Activated B cell treated with CpG ODN at 0.5 μM for 24 hours (primary cell): Measurements from ENCODE around the gene TMF1. TPM values are rescaled to one million over a fixed set of nuclear protein-coding genes. Genes with fewer than 3 reads are reported as not detected.

ENCODE experiments used
- ATAC-seq: fragments of 200-7000 bp; cut with Tn5 transposase; one replicate; pipeline ENCODE4 v1.10.0; 2021; ENCODE audit warnings: low read depth, mild to moderate bottlenecking, moderate library complexity
- CTCF ChIA-PET: fragments of 350-600 bp; sonication (Branson Sonifier 250); formaldehyde crosslinking; loops from one replicate; lab custom pipeline; 2021; ENCODE audit warnings: antibody characterized with exemption; lab: Charles Lee
- POLR2A ChIA-PET: fragments of 350-600 bp; sonication (Branson Sonifier 250); formaldehyde crosslinking; loops from one replicate; lab custom pipeline; 2021; ENCODE audit warnings: antibody characterized with exemption; lab: Charles Lee
- DNase-seq: peaks from one replicate; pipeline ENCODE4 v3.0.0; 2022
- H3K27ac Mint-ChIP-seq: one replicate; pipeline ENCODE4 v1.8.0; 2020; ENCODE audit warnings: mixed read lengths
- H3K27me3 Mint-ChIP-seq: one replicate; pipeline ENCODE4 v1.8.0; 2021; ENCODE audit warnings: mixed read lengths
- H3K36me3 Mint-ChIP-seq: one replicate; pipeline ENCODE4 v1.8.0; 2021; ENCODE audit warnings: low read depth, mixed read lengths
- H3K4me1 Mint-ChIP-seq: one replicate; pipeline ENCODE4 v1.8.0; 2021; ENCODE audit warnings: mixed read lengths
- H3K4me3 Mint-ChIP-seq: one replicate; pipeline ENCODE4 v1.8.0; 2020; ENCODE audit warnings: mild to moderate bottlenecking, mixed read lengths
- H3K9me3 Mint-ChIP-seq: one replicate; pipeline ENCODE4 v1.8.0; 2020; ENCODE audit warnings: mixed read lengths
- intact Hi-C: fragments of 100-400 bp; cut with micrococcal nuclease; formaldehyde crosslinking; loops from one replicate; pipeline ENCODE4 v1.15.1; 2024
- total RNA-seq: library from RNA; stranded (reverse); gene quantifications from 2 replicates; pipeline ENCODE4 v1.2.3, GENCODE V29; 2022
- TF ChIP-seq, protein P1 (sequence below): fragments of 200-600 bp; IDR thresholded peaks from one replicate; pipeline ENCODE4 v1.8.0; 2022; ENCODE audit warnings: antibody characterized with exemption, mild to moderate bottlenecking

Gene TMF1
- total RNA-seq: 36.8 and 43.6 TPM in 2 replicates

DNA sequence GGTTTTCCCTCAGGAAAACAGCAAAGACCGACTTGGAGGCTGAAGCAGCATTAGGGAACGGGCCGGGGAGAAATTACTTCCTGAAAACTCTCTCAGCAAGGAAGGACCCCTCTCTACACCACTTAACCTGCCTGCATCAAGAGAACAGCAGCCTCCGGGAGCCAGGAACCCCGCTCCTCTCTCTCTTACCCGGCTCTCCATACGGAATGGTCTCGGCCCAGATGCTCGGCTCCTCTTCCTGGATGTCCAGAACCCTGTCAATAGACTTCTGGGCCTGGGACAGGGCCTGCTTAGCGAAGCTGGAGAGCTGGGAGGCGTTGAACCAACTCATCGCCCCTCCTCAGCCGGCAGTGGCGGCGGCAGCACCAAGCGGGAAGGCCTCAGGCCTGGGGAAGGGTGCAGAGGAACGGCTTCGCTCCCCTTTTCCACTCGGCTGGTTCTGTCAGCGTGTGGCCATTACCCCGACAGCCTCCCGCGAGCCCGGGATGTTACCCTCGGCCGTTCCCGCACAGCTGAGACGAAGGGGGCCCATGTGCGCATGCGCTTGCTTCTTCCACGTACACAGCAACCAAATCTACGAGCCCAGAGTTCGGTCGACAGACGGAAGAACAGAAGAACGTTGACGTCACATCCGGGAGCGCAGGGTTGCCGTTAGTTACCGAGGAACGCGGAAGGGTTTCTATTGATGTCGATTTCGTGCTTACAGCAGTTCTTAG lies at the start of gene TMF1:
TSS of gene TMF1 (minus strand) at position 578 of the 716 bp plus-strand sequence. CDS start at position 331, 247 bp downstream.
- no peaks in the 10 kb centered on the region for H3K27me3 Mint-ChIP-seq
- ChIA-PET POLR2A (interaction anchor here (0.5 to 4.3 kb wide), 11 partner anchors 9 to 69 kb away, joined by 3 to 109 read pairs (median 4); partner anchors contain the start of genes ARL6IP5, EOGT and UBA3), CTCF (interaction anchor here (1.1 to 3.2 kb wide), 6 partner anchors 33 to 255 kb away, joined by 3 to 18 read pairs (median 4); partner anchors contain the start of genes ARL6IP5 and EOGT)
- H3K4me1 Mint-ChIP-seq: peaks cover 49% of the 10 kb centered on the region
- TF ChIP-seq, protein P1, sequence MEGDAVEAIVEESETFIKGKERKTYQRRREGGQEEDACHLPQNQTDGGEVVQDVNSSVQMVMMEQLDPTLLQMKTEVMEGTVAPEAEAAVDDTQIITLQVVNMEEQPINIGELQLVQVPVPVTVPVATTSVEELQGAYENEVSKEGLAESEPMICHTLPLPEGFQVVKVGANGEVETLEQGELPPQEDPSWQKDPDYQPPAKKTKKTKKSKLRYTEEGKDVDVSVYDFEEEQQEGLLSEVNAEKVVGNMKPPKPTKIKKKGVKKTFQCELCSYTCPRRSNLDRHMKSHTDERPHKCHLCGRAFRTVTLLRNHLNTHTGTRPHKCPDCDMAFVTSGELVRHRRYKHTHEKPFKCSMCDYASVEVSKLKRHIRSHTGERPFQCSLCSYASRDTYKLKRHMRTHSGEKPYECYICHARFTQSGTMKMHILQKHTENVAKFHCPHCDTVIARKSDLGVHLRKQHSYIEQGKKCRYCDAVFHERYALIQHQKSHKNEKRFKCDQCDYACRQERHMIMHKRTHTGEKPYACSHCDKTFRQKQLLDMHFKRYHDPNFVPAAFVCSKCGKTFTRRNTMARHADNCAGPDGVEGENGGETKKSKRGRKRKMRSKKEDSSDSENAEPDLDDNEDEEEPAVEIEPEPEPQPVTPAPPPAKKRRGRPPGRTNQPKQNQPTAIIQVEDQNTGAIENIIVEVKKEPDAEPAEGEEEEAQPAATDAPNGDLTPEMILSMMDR: no peak
- peak within 1 kb of the TSS; percentile 98 for H3K27ac Mint-ChIP-seq
- H3K4me3 Mint-ChIP-seq: peak within 1 kb of the TSS; percentile 95
- no peaks in the 10 kb centered on the region for H3K9me3 Mint-ChIP-seq
- DNase-seq: peak; percentile 92
- peaks cover 51% of the 10 kb centered on the region for H3K36me3 Mint-ChIP-seq
- intact Hi-C loops: loop anchor here (1.0 kb wide), 4 partner anchors 28 to 69 kb away; partner anchors contain the start of genes ARL6IP5, EOGT and UBA3
- ATAC-seq: peak; percentile 86

- Mint-ChIP-seq H3K4me1 (peaks cover 46% of the 10 kb centered on the region), H3K36me3 (peaks cover 63% of the 10 kb centered on the region), H3K4me3 (no peak overlapping the region), H3K27me3 (no peaks in the 10 kb centered on the region), H3K9me3 (no peaks in the 10 kb centered on the region), H3K27ac (peak overlapping the region; percentile 37)
- DNase-seq (no peak), ATAC-seq (no peak)
- ChIA-PET POLR2A (interaction anchor here (0.8 kb wide), 1 partner anchor 20 kb away, joined by 4 read pairs; no protein-coding TSS in a partner anchor), CTCF (interaction anchor here (1.6 kb wide), 1 partner anchor 22 kb away, joined by 3 read pairs; no protein-coding TSS in a partner anchor)
- intact Hi-C loops: no loop called here
- TF ChIP-seq, protein P1: no peak
These were observed 47.4 kb upstream of the TMF1 start for GRCh38 chr3:69099576-69099975.

DNA sequence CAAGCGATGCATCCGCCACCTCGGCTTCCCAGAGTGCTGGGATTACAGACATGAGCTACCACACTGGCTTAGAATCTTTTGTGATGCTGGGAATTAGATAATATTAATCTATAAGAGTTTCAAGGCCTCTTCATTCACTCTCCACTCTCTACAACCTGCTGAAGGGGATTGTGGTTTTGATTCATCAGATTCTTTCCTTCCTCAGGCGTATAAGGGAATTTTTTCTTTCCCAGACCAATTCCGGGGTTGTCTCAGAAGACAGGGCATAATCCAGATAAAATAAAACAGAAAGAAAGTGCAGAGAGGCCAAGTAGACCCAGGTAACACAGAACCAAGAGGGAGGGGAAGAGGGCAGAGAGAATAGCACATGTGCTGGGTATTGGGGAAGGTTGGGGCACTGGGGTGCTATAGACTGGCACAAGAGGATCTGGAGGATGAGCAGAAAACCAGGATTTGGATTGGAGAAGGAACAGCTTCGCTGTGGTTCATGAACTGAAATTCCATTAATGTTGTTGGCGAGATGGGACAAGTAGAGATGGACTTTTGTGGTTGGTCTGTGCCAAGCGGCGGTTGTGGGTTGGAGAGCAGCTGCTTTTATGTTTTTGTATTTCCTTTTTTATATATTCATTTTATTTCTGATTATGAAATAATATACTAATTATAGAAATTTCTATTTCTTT lies 45.4 kb upstream of the TMF1 start:
- Mint-ChIP-seq H3K4me3 (no peak overlapping the region), H3K9me3 (no peaks in the 10 kb centered on the region), H3K27me3 (no peaks in the 10 kb centered on the region), H3K4me1 (peaks cover 60% of the 10 kb centered on the region), H3K27ac (peak overlapping the region; percentile 19), H3K36me3 (peaks cover 48% of the 10 kb centered on the region)
- ChIA-PET CTCF (no interaction called here), POLR2A (interaction anchor here (7.8 kb wide), 1 partner anchor 15 kb away, joined by 101 read pairs; the partner anchor contains the start of genes ARL6IP5 and UBA3)
- intact Hi-C loops: no loop called here
- DNase-seq (no peak), ATAC-seq (no peak)
- TF ChIP-seq, protein P1: no peak

GRCh38 chr3:69096299-69096698 lies 44.2 kb upstream of the TMF1 start:
- Mint-ChIP-seq H3K27ac (peak overlapping the region; percentile 86), H3K27me3 (no peaks in the 10 kb centered on the region), H3K36me3 (peaks cover 40% of the 10 kb centered on the region), H3K4me3 (peak overlapping the region; percentile 56), H3K4me1 (peaks cover 72% of the 10 kb centered on the region), H3K9me3 (no peaks in the 10 kb centered on the region)
- intact Hi-C loops: no loop called here
- TF ChIP-seq, protein P1: no peak
- CTCF ChIA-PET: no interaction called here
- DNase-seq (no peak), ATAC-seq (no peak)
- POLR2A ChIA-PET: interaction anchor here (1.0 to 7.8 kb wide), 2 partner anchors 10 to 14 kb away, joined by 3 to 101 read pairs; partner anchors contain the start of genes ARL6IP5 and UBA3
